LNCaP clone FGC (cell line): ENCODE measurements around the gene INPP5K.

Source experiments
- DNase-seq: peaks from one replicate; pipeline ENCODE4 v3.0.0-alpha.2; 2011; ENCODE audit warnings: low read depth
- H3K4me3 ChIP-seq: 2 replicates; pipeline ENCODE4 v1.5.1; 2011; ENCODE audit warnings: mild to moderate bottlenecking, low read depth, low read length, control low read depth
- TF ChIP-seq, protein P1 (sequence below): IDR thresholded peaks from 2 replicates; pipeline ENCODE4 v1.5.1; 2012; ENCODE audit warnings: mild to moderate bottlenecking; ENCODE audit not compliant: control insufficient read depth, insufficient read depth; ENCODE audit errors: extremely low read depth

The INPP5K gene

DNA sequence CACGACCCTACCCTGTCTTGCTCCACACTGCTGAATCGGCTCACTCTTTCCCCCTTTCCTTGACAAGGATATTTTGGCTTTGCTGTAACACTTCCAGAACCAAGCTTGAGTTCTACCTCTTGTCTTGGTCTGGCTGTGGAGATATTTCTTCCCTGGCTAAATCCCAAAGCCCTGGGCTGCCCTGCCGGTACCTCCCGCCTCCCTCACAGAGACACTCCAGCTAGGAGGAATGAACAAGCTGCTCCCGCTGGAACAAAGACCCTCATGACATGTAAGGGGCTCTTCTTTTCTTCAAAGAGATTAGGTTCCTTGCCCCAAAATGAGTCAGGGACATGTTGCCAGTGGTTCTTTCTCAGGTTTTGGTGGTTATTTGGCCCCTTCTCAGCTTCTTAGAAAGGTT, 10.8 kb downstream of the INPP5K start:
- no peak for DNase-seq
- TF ChIP-seq, protein P1, sequence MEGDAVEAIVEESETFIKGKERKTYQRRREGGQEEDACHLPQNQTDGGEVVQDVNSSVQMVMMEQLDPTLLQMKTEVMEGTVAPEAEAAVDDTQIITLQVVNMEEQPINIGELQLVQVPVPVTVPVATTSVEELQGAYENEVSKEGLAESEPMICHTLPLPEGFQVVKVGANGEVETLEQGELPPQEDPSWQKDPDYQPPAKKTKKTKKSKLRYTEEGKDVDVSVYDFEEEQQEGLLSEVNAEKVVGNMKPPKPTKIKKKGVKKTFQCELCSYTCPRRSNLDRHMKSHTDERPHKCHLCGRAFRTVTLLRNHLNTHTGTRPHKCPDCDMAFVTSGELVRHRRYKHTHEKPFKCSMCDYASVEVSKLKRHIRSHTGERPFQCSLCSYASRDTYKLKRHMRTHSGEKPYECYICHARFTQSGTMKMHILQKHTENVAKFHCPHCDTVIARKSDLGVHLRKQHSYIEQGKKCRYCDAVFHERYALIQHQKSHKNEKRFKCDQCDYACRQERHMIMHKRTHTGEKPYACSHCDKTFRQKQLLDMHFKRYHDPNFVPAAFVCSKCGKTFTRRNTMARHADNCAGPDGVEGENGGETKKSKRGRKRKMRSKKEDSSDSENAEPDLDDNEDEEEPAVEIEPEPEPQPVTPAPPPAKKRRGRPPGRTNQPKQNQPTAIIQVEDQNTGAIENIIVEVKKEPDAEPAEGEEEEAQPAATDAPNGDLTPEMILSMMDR: no peak
- H3K4me3 ChIP-seq: no peak overlapping the region

DNA sequence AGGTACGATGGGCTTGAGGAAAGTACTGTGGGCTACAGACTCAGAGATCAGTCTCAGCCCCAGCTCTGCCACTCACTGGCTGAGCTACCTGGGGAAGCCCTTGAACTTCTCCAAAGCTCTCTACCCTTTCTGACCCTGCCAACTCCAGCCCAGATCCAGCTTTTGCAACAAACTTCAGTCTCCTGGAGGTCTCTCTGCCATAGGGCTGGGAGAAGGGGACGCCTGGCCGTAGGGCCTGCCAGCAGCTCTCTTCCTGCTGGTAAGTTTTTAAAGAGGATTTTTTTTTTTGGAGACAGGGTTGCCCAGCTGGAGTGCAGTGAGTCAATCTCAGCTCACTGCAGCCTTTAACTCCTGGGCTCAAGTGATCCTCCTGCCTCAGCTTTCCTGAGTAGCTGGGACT, 11.5 kb downstream of the INPP5K start:
- H3K4me3 ChIP-seq: no peak overlapping the region
- TF ChIP-seq, protein P1: no peak
- no peak for DNase-seq

DNA sequence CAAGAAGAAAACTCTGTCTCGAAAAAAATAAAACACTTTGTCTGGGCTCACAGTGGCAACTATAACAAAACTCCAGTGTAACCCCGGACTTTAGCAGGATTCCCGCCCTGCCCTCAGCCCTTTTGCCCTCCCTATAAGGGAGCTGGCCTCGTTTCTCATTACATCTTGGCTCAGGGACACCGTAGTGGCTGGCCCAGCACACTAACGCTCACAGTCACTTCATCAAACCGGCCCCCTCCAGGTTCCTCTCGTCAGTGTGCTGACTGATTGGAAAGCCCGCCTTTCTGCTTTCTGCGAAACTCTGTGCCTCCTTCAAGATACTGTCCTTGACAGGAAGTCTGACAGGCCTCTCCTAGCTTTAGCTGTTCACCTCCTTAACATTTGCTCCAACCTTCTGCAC, 12.7 kb downstream of the INPP5K start:
- TF ChIP-seq, protein P1: no peak
- no peak for DNase-seq
- H3K4me3 ChIP-seq: no peak overlapping the region

DNA sequence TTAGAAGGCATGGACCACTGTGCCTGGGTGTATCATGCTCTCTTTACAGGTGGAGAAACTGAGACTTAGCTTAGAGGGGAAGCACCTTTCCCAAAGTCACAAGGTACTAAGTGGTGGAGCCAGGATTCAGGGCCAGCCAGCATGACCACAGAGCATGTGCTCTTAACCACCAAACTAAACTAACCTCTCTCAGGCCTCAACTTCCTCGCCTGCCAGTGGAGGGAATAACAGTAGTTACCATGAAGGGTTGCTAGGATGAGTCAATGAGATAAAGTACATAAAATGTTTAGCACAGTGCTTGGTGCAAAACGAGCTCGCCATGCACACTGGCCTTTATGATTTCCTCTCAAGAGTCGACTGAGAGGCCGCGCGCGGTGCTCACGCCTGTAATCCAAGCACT, 17.5 kb downstream of the INPP5K start:
- TF ChIP-seq, protein P1: no peak
- no peak for DNase-seq
- H3K4me3 ChIP-seq: no peak overlapping the region

DNA sequence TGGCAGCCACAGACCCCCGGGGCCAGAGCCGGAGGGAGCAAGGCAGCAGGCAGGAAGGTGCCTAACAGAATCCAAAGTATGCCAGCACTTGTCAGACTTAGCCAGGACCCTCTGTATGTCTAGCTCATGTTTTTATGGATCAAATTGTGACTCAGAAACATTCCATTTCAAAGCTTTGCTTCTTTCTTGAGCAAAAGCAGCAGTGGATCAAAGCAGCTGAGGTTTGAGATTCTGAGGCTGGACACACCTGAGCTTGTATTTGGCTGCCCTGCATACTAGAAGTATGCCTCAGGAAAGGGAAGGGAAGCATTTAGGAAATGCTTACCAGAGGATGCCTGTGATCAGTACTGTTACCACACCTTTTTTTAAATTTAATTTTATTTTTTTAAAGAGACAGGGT, 18.2 kb downstream of the INPP5K start:
- TF ChIP-seq, protein P1: no peak
- H3K4me3 ChIP-seq: no peak overlapping the region
- DNase-seq: no peak

DNA sequence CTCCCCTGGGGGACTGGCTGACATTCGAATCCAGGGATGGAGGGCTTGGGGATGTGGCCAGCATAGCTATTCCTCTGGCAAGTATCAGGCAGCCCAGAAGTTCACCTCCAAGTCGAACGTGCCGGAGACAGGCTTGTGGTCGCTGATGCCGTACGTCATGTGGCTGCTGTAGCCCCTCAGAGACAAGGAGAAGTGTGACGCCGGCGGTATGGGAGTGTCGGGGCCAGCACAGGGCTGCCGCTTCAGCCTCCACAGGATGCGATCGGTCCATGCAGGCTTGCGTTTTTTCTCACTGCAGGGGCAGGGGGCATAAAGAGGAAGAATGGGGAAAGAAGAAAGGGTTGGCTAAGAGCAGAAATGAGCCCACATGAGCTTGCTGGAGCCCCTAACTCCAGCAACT, 18.6 kb downstream of the INPP5K start:
- no peak for DNase-seq
- TF ChIP-seq, protein P1: no peak
- H3K4me3 ChIP-seq: no peak overlapping the region

DNA sequence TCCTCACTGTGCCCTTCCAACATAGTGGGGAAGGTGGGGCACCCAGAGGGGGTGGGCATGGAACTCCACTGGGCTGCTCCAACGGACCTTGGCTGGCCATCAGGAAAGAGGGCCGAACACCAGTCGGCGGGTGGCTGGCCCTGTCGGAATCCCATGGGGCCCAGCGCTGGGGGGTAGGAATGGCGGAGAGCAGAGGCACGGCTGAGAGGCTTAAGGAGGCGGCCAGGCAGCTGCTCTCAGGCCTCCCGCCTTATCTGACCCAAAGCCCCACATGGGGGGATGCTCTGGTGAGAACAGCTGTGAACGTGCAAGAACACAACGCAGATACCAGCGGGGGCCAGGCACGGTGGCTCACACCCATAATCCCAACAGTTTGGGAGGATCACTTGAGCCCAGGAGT, 19.5 kb downstream of the INPP5K start:
- TF ChIP-seq, protein P1: no peak
- H3K4me3 ChIP-seq: no peak overlapping the region
- no peak for DNase-seq
